ENCODE measurements around the gene AP2B1.

DNA sequence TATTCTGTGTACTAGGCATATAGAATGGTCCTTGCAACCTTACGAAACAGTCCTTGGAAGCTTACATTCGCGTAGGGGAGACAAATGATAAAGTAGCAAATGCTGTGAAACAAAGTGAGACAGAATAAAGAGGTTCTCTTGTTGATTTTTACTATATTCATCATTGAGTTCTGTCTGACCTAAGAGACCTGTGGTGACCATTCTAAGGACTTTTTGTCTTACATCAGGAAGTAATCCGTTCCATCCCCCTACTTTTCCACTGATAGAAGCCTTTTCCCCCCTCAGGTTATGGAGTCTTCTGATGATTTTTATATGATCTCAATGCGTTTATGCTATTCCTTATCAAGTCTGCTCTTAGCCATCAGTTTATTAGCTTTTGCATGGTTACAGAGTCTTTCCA is 77.6 kb downstream of the AP2B1 start:
- TF ChIP-seq, protein P1, sequence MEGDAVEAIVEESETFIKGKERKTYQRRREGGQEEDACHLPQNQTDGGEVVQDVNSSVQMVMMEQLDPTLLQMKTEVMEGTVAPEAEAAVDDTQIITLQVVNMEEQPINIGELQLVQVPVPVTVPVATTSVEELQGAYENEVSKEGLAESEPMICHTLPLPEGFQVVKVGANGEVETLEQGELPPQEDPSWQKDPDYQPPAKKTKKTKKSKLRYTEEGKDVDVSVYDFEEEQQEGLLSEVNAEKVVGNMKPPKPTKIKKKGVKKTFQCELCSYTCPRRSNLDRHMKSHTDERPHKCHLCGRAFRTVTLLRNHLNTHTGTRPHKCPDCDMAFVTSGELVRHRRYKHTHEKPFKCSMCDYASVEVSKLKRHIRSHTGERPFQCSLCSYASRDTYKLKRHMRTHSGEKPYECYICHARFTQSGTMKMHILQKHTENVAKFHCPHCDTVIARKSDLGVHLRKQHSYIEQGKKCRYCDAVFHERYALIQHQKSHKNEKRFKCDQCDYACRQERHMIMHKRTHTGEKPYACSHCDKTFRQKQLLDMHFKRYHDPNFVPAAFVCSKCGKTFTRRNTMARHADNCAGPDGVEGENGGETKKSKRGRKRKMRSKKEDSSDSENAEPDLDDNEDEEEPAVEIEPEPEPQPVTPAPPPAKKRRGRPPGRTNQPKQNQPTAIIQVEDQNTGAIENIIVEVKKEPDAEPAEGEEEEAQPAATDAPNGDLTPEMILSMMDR (IDR thresholded peaks at IDR 0.05), result no peak
- no peak for TF ChIP-seq POLR2AphosphoS5 (IDR thresholded peaks at IDR 0.05)
- no peak for TF ChIP-seq POLR2A (IDR thresholded peaks at IDR 0.05)
- no peak for TF ChIP-seq EP300 (IDR thresholded peaks at IDR 0.05; ENCODE audit: low read depth)

All from transverse colon (tissue), 4 donors.